Panc1 (cell line): ENCODE measurements around the gene VAV3. TPM values are rescaled to one million over a fixed set of nuclear protein-coding genes. Genes with fewer than 3 reads are reported as not detected.

Source experiments
- ATAC-seq: fragments of 200-7000 bp; cut with Tn5 transposase; 2 replicates; pipeline ENCODE4 v1.9.1; 2020; ENCODE audit warnings: mild to moderate bottlenecking, moderate library complexity
- BruUV-seq: library from RNA; stranded (reverse); fragments of 400-500 nt; replicated peaks from 2 replicates; lab custom pipeline; 2021; lab: Mats Ljungman, UMichigan
- CTCF ChIA-PET: fragments of 300-600 bp; sonication (Branson Sonifier 250); formaldehyde crosslinking; loops from one replicate; lab custom pipeline; 2022; ENCODE audit warnings: antibody characterized with exemption; lab: Charles Lee
- POLR2A ChIA-PET: fragments of 300-600 bp; sonication (Branson Sonifier 250); formaldehyde crosslinking; loops from one replicate; lab custom pipeline; 2022; ENCODE audit warnings: antibody characterized with exemption; lab: Charles Lee
- DNase-seq: peaks from one replicate; pipeline ENCODE4 v3.0.0-alpha.2; 2010; ENCODE audit warnings: low read depth, low spot score
- H3K27ac ChIP-seq: 2 replicates; pipeline ENCODE4 v1.5.1; 2011; ENCODE audit warnings: mild to moderate bottlenecking, low read length, inconsistent platforms
- H3K27me3 ChIP-seq: fragments of 200-500 bp; sonication (Bioruptor generic); 2 replicates; pipeline ENCODE4 v1.6.0; 2014; ENCODE audit warnings: low read length, inconsistent platforms; ENCODE audit not compliant: control insufficient read depth, insufficient read depth
- H3K36me3 ChIP-seq: fragments of 200-500 bp; sonication (Bioruptor generic); 2 replicates; pipeline ENCODE4 v1.5.1; 2014; ENCODE audit warnings: inconsistent platforms, mild to moderate bottlenecking, low read length, moderate library complexity; ENCODE audit not compliant: control insufficient read depth, insufficient read depth
- H3K4me1 ChIP-seq: 2 replicates; pipeline ENCODE4 v1.5.1; 2011; ENCODE audit warnings: inconsistent platforms, mild to moderate bottlenecking, low read length, moderate library complexity; ENCODE audit not compliant: control insufficient read depth, insufficient read depth
- H3K4me3 ChIP-seq, 2 experiments: 2 replicates each; pipeline ENCODE4 v1.5.1; 2011 to 2012; ENCODE audit warnings: low read depth in 2 of 2, low read length in 2 of 2, mild to moderate bottlenecking in 2 of 2, inconsistent platforms in 1 of 2, moderate library complexity in 1 of 2
- H3K9me3 ChIP-seq: fragments of 200-500 bp; sonication (Bioruptor generic); 2 replicates; pipeline ENCODE4 v1.5.1; 2014; ENCODE audit warnings: low read depth, mild to moderate bottlenecking, inconsistent platforms, low read length, moderate library complexity; ENCODE audit not compliant: control insufficient read depth, insufficient read depth
- POLR2AphosphoS5 ChIP-seq: IDR thresholded peaks from 2 replicates; pipeline ENCODE4 v1.6.1; 2012; ENCODE audit warnings: mild to moderate bottlenecking, low read depth, low read length, moderate library complexity
- REST ChIP-seq, 2 experiments: IDR thresholded peaks; 2 replicates each; pipeline ENCODE4 v1.6.1; 2011 to 2012; ENCODE audit warnings: low read depth in 2 of 2, control low read depth in 1 of 2, low read length in 1 of 2, mild to moderate bottlenecking in 1 of 2, moderate library complexity in 1 of 2; ENCODE audit not compliant: insufficient read depth in 1 of 2
- SIN3A ChIP-seq: IDR thresholded peaks from 2 replicates; pipeline ENCODE4 v1.6.1; 2012; ENCODE audit warnings: low read depth, mild to moderate bottlenecking, low read length, moderate library complexity, borderline replicate concordance; ENCODE audit not compliant: insufficient read depth
- TCF7L2 ChIP-seq: IDR thresholded peaks from 2 replicates; pipeline ENCODE4 v1.6.1; 2011; ENCODE audit warnings: mild to moderate bottlenecking, low read depth, low read length, inconsistent platforms
- in situ Hi-C: cut with HindIII; loops from 2 replicates; pipeline ENCODE4 v1.10.0; 2016; ENCODE audit warnings: low sequenced_read_pairs, low pct_unique_long_range_greater_than_20kb
- intact Hi-C: fragments of 100-400 bp; cut with micrococcal nuclease; formaldehyde crosslinking; loops from one replicate; pipeline ENCODE4 v1.10.0; 2022; ENCODE audit not compliant: unreplicated experiment
- total RNA-seq: library from RNA; stranded (reverse); gene quantifications from one replicate; pipeline ENCODE4 v1.2.1, GENCODE V29; 2021; ENCODE audit not compliant: unreplicated experiment
- TF ChIP-seq, protein P1 (sequence below): fragments of 450-650 bp; IDR thresholded peaks from 2 replicates; pipeline ENCODE4 v1.5.1; 2017; ENCODE audit warnings: mild to moderate bottlenecking

VAV3 gene
- total RNA-seq, 1 experiment from 2014 or later = 0.23 TPM

- Histone ChIP-seq H3K27me3 (no peaks in the 10 kb centered on the region), H3K36me3 (no peaks in the 10 kb centered on the region), H3K4me3 (no peak overlapping the region), H3K9me3 (no peaks in the 10 kb centered on the region), H3K27ac (no peak overlapping the region), H3K4me1 (no peaks in the 10 kb centered on the region)
- ATAC-seq (no peak), DNase-seq (no peak)
- POLR2A ChIA-PET = no interaction called here
- BruUV-seq = no TSS peak
- intact Hi-C loops (no loop called here), in situ Hi-C loops (no loop called here)
- CTCF ChIA-PET = interaction anchor here (0.6 kb wide), 2 partner anchors 24 to 306 kb away, joined by 3 read pairs; no protein-coding TSS in a partner anchor
- TF ChIP-seq POLR2AphosphoS5 = no peak
- no peak for TF ChIP-seq TCF7L2
- no peak for TF ChIP-seq REST (IDR thresholded peaks at IDR 0.05; ENCODE audit: insufficient read depth in 1 of 2, low read depth in 2 of 2, low read length in 1 of 2)
- TF ChIP-seq, protein P1, sequence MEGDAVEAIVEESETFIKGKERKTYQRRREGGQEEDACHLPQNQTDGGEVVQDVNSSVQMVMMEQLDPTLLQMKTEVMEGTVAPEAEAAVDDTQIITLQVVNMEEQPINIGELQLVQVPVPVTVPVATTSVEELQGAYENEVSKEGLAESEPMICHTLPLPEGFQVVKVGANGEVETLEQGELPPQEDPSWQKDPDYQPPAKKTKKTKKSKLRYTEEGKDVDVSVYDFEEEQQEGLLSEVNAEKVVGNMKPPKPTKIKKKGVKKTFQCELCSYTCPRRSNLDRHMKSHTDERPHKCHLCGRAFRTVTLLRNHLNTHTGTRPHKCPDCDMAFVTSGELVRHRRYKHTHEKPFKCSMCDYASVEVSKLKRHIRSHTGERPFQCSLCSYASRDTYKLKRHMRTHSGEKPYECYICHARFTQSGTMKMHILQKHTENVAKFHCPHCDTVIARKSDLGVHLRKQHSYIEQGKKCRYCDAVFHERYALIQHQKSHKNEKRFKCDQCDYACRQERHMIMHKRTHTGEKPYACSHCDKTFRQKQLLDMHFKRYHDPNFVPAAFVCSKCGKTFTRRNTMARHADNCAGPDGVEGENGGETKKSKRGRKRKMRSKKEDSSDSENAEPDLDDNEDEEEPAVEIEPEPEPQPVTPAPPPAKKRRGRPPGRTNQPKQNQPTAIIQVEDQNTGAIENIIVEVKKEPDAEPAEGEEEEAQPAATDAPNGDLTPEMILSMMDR = no peak
- TF ChIP-seq SIN3A = no peak
These were observed 296.2 kb downstream of the VAV3 start for GRCh38 chr1:107668762-107669161.

GRCh38 chr1:107666493-107666892, 298.5 kb downstream of the VAV3 start:
- CTCF ChIA-PET = no interaction called here
- no peaks in the 10 kb centered on the region for H3K36me3 ChIP-seq
- no peak overlapping the region for H3K27ac ChIP-seq
- DNase-seq (no peak), ATAC-seq (no peak)
- H3K4me1 ChIP-seq = no peaks in the 10 kb centered on the region
- no peaks in the 10 kb centered on the region for H3K27me3 ChIP-seq
- intact Hi-C loops = no loop called here
- H3K9me3 ChIP-seq = no peaks in the 10 kb centered on the region
- H3K4me3 ChIP-seq = no peak overlapping the region
- BruUV-seq = no TSS peak
- POLR2A ChIA-PET = no interaction called here
- in situ Hi-C loops = no loop called here
- TF ChIP-seq, protein P1 = no peak
- TF ChIP-seq POLR2AphosphoS5 (no peak), SIN3A (no peak)
